NCI-H2196 (cell line): ENCODE data around the gene ZFAND2B.
"Not testable (repeated sequence)": the region's sequence is repeated elsewhere in the genome, so short reads cannot be mapped to it uniquely, and the experiment has no call there.

Source experiments
- DNase-seq: peaks from one replicate; lab custom pipeline; 2025; ENCODE audit not compliant: unreplicated experiment; lab: John Stamatoyannopoulos, UW

The ZFAND2B gene

GRCh38 chr2:219175928-219176817, 30.4 kb upstream of the ZFAND2B start:
- no peak for DNase-seq

GRCh38 chr2:219176818-219177551, 29.6 kb upstream of the ZFAND2B start, which contains the start of gene CNPPD1:
Gene CNPPD1 (minus strand): TSS chr2:219176925. CDS start chr2:219176828, 97 bp downstream.
- peak; percentile 93 for DNase-seq

- peak; percentile 86 for DNase-seq
These were observed 28.8 kb upstream of the ZFAND2B start, which contains the start of gene RETREG2 for GRCh38 chr2:219177552-219178376. Gene RETREG2 (plus strand): TSS chr2:219178275. CDS start chr2:219178353, 78 bp downstream.

GRCh38 chr2:219178377-219179175, 28.0 kb upstream of the ZFAND2B start:
- DNase-seq, result peak; percentile 33

GRCh38 chr2:219179601-219180465, 26.7 kb upstream of the ZFAND2B start:
- DNase-seq, result no peak

GRCh38 chr2:219180961-219181360, 25.6 kb upstream of the ZFAND2B start:
- DNase-seq, result no peak

- no peak for DNase-seq
These were observed 25.1 kb upstream of the ZFAND2B start for GRCh38 chr2:219181531-219181930.

- no peak for DNase-seq
These were observed 24.0 kb upstream of the ZFAND2B start for GRCh38 chr2:219182331-219183150.

GRCh38 chr2:219183151-219183772, 23.3 kb upstream of the ZFAND2B start:
- no peak for DNase-seq

- DNase-seq, result no peak
These were observed 22.5 kb upstream of the ZFAND2B start for GRCh38 chr2:219184121-219184520.

GRCh38 chr2:219186754-219187456, 19.7 kb upstream of the ZFAND2B start:
- DNase-seq, result no peak

GRCh38 chr2:219197388-219197787, 9.2 kb upstream of the ZFAND2B start:
- no peak for DNase-seq

GRCh38 chr2:219198974-219199373, 7.6 kb upstream of the ZFAND2B start:
- DNase-seq, result no peak

- DNase-seq, result no peak
These were observed 6.9 kb upstream of the ZFAND2B start for GRCh38 chr2:219199470-219200211.

- DNase-seq, result not testable (repeated sequence)
These were observed 5.9 kb upstream of the ZFAND2B start for GRCh38 chr2:219200502-219201326.

- DNase-seq, result not testable (repeated sequence)
These were observed 5.3 kb upstream of the ZFAND2B start for GRCh38 chr2:219201331-219201730.
